Activated T-cell treated with anti-CD3 and anti-CD28 coated beads for 1 hour (primary cell): ENCODE measurements around the gene CACNA1C.
"Not testable (repeated sequence)": the region's sequence is repeated elsewhere in the genome, so short reads cannot be mapped to it uniquely, and the experiment has no call there.

Experiments used
- DNase-seq: peaks from one replicate; pipeline ENCODE4 v3.0.0-alpha.2; 2020; ENCODE audit warnings: low read depth

CACNA1C gene

GRCh38 chr12:2234646-2235350 is 182.0 kb downstream of the CACNA1C start:
- no peak for DNase-seq

GRCh38 chr12:2236506-2237294 is 183.9 kb downstream of the CACNA1C start:
- no peak for DNase-seq

GRCh38 chr12:2238111-2238510 is 185.3 kb downstream of the CACNA1C start:
- no peak for DNase-seq

GRCh38 chr12:2239381-2239871 is 186.6 kb downstream of the CACNA1C start:
- no peak for DNase-seq

- no peak for DNase-seq
Measured at GRCh38 chr12:2240390-2240789, 187.6 kb downstream of the CACNA1C start.

- DNase-seq, result no peak
Measured at GRCh38 chr12:2240984-2241383, 188.2 kb downstream of the CACNA1C start.

GRCh38 chr12:2242216-2242615 is 189.4 kb downstream of the CACNA1C start:
- DNase-seq, result no peak

GRCh38 chr12:2242816-2243215 is 190.0 kb downstream of the CACNA1C start:
- no peak for DNase-seq

GRCh38 chr12:2243275-2243674 is 190.5 kb downstream of the CACNA1C start:
- DNase-seq, result no peak

GRCh38 chr12:2244013-2244861 is 191.4 kb downstream of the CACNA1C start:
- no peak for DNase-seq

- no peak for DNase-seq
Measured at GRCh38 chr12:2246358-2246757, 193.6 kb downstream of the CACNA1C start.

GRCh38 chr12:2247120-2247519 is 194.3 kb downstream of the CACNA1C start:
- DNase-seq, result no peak

GRCh38 chr12:2247596-2247995 is 194.8 kb downstream of the CACNA1C start:
- no peak for DNase-seq

GRCh38 chr12:2248087-2248900 is 195.5 kb downstream of the CACNA1C start:
- no peak for DNase-seq

GRCh38 chr12:2248901-2249381 is 196.2 kb downstream of the CACNA1C start:
- DNase-seq, result no peak

GRCh38 chr12:2250797-2251196 is 198.0 kb downstream of the CACNA1C start:
- DNase-seq, result no peak

- no peak for DNase-seq
Measured at GRCh38 chr12:2251526-2252209, 198.9 kb downstream of the CACNA1C start.

- no peak for DNase-seq
Measured at GRCh38 chr12:2255311-2255710, 202.5 kb downstream of the CACNA1C start.

- DNase-seq, result not testable (repeated sequence)
Measured at GRCh38 chr12:2255731-2256130, 202.9 kb downstream of the CACNA1C start.

- no peak for DNase-seq
Measured at GRCh38 chr12:2256453-2256852, 203.7 kb downstream of the CACNA1C start.

GRCh38 chr12:2256915-2257314 is 204.1 kb downstream of the CACNA1C start:
- DNase-seq, result no peak
